HEK293 (cell line): Measurements from ENCODE around the gene LRFN3.

ENCODE experiments used
- OVOL3 ChIP-seq: fragments of 450-650 bp; formaldehyde crosslinking; IDR thresholded peaks from 2 replicates; pipeline ENCODE4 v1.5.1; 2016; ENCODE audit warnings: missing biosample characterization, missing genetic modification characterization
- SETDB1 ChIP-seq: IDR thresholded peaks from one replicate; pipeline ENCODE4 v1.6.1; 2017; ENCODE audit warnings: mild to moderate bottlenecking, low read length, moderate library complexity, mixed read lengths; ENCODE audit not compliant: insufficient read length
- SP2 ChIP-seq: fragments of 450-650 bp; formaldehyde crosslinking; IDR thresholded peaks from 2 replicates; pipeline ENCODE4 v1.5.1; 2016; ENCODE audit warnings: missing biosample characterization, missing genetic modification characterization
- ZBTB48 ChIP-seq: fragments of 450-650 bp; formaldehyde crosslinking; IDR thresholded peaks from 2 replicates; pipeline ENCODE4 v1.5.1; 2016; ENCODE audit warnings: missing biosample characterization, missing genetic modification characterization
- ZNF24 ChIP-seq: fragments of 450-650 bp; formaldehyde crosslinking; IDR thresholded peaks from 2 replicates; pipeline ENCODE4 v1.5.1; 2016; ENCODE audit warnings: missing biosample characterization, missing genetic modification characterization
- ZNF629 ChIP-seq: fragments of 450-650 bp; formaldehyde crosslinking; IDR thresholded peaks from 2 replicates; pipeline ENCODE4 v1.5.1; 2017; ENCODE audit warnings: missing biosample characterization, missing genetic modification characterization
- TF ChIP-seq, protein P1 (sequence below): fragments of 450-650 bp; formaldehyde crosslinking; IDR thresholded peaks from 2 replicates; pipeline ENCODE4 v1.5.1; 2016; ENCODE audit warnings: missing biosample characterization, missing genetic modification characterization
- TF ChIP-seq, protein P2 (sequence below): fragments of 450-650 bp; formaldehyde crosslinking; optimal IDR thresholded peaks from 2 replicates; pipeline ENCODE3; 2016; ENCODE audit warnings: missing biosample characterization, mild to moderate bottlenecking, missing genetic modification characterization
- TF ChIP-seq, protein P3 (sequence below): fragments of 450-650 bp; formaldehyde crosslinking; IDR thresholded peaks from 2 replicates; pipeline ENCODE4 v1.5.1; 2016; ENCODE audit warnings: missing biosample characterization, missing genetic modification characterization, low read depth
- TF ChIP-seq, protein P4 (sequence below): fragments of 450-650 bp; formaldehyde crosslinking; IDR thresholded peaks from 2 replicates; pipeline ENCODE4 v1.5.1; 2016; ENCODE audit warnings: missing biosample characterization, missing genetic modification characterization

DNA sequence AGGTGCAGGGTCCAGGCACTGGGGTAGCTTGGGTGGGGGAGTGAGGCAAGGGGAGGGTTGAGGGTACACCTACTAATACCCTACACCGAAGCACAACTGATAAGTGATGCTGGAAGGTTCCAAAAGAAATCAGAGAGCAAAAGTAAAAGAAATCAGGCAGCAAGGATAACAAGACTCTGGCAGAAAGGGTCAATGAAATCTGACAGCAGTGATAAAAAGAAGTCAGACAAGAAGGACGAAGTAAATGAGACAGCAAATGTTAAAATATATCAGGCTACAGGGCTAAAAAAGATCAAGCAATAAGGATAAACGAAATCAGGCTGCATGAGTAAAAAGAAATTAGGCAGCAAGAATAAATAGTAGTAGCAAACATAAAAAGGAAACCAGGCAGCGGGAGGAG, 4.7 kb downstream of the LRFN3 start:
- no peak for TF ChIP-seq ZNF24
- no peak for TF ChIP-seq OVOL3 (tag by site-specific recombination)
- TF ChIP-seq, protein P1, sequence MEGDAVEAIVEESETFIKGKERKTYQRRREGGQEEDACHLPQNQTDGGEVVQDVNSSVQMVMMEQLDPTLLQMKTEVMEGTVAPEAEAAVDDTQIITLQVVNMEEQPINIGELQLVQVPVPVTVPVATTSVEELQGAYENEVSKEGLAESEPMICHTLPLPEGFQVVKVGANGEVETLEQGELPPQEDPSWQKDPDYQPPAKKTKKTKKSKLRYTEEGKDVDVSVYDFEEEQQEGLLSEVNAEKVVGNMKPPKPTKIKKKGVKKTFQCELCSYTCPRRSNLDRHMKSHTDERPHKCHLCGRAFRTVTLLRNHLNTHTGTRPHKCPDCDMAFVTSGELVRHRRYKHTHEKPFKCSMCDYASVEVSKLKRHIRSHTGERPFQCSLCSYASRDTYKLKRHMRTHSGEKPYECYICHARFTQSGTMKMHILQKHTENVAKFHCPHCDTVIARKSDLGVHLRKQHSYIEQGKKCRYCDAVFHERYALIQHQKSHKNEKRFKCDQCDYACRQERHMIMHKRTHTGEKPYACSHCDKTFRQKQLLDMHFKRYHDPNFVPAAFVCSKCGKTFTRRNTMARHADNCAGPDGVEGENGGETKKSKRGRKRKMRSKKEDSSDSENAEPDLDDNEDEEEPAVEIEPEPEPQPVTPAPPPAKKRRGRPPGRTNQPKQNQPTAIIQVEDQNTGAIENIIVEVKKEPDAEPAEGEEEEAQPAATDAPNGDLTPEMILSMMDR (tag by site-specific recombination) = no peak
- TF ChIP-seq ZNF629 (tag by site-specific recombination) = no peak
- TF ChIP-seq, protein P2, sequence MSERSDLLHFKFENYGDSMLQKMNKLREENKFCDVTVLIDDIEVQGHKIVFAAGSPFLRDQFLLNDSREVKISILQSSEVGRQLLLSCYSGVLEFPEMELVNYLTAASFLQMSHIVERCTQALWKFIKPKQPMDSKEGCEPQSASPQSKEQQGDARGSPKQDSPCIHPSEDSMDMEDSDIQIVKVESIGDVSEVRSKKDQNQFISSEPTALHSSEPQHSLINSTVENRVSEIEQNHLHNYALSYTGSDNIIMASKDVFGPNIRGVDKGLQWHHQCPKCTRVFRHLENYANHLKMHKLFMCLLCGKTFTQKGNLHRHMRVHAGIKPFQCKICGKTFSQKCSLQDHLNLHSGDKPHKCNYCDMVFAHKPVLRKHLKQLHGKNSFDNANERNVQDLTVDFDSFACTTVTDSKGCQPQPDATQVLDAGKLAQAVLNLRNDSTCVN (tag by site-specific recombination) = no peak
- no peak for TF ChIP-seq SETDB1
- TF ChIP-seq, protein P3, sequence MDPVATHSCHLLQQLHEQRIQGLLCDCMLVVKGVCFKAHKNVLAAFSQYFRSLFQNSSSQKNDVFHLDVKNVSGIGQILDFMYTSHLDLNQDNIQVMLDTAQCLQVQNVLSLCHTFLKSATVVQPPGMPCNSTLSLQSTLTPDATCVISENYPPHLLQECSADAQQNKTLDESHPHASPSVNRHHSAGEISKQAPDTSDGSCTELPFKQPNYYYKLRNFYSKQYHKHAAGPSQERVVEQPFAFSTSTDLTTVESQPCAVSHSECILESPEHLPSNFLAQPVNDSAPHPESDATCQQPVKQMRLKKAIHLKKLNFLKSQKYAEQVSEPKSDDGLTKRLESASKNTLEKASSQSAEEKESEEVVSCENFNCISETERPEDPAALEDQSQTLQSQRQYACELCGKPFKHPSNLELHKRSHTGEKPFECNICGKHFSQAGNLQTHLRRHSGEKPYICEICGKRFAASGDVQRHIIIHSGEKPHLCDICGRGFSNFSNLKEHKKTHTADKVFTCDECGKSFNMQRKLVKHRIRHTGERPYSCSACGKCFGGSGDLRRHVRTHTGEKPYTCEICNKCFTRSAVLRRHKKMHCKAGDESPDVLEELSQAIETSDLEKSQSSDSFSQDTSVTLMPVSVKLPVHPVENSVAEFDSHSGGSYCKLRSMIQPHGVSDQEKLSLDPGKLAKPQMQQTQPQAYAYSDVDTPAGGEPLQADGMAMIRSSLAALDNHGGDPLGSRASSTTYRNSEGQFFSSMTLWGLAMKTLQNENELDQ (tag by site-specific recombination) = no peak
- TF ChIP-seq SP2 (tag by site-specific recombination) = no peak
- no peak for TF ChIP-seq ZBTB48
- TF ChIP-seq, protein P4, sequence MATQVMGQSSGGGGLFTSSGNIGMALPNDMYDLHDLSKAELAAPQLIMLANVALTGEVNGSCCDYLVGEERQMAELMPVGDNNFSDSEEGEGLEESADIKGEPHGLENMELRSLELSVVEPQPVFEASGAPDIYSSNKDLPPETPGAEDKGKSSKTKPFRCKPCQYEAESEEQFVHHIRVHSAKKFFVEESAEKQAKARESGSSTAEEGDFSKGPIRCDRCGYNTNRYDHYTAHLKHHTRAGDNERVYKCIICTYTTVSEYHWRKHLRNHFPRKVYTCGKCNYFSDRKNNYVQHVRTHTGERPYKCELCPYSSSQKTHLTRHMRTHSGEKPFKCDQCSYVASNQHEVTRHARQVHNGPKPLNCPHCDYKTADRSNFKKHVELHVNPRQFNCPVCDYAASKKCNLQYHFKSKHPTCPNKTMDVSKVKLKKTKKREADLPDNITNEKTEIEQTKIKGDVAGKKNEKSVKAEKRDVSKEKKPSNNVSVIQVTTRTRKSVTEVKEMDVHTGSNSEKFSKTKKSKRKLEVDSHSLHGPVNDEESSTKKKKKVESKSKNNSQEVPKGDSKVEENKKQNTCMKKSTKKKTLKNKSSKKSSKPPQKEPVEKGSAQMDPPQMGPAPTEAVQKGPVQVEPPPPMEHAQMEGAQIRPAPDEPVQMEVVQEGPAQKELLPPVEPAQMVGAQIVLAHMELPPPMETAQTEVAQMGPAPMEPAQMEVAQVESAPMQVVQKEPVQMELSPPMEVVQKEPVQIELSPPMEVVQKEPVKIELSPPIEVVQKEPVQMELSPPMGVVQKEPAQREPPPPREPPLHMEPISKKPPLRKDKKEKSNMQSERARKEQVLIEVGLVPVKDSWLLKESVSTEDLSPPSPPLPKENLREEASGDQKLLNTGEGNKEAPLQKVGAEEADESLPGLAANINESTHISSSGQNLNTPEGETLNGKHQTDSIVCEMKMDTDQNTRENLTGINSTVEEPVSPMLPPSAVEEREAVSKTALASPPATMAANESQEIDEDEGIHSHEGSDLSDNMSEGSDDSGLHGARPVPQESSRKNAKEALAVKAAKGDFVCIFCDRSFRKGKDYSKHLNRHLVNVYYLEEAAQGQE = no peak
